GM18861 (cell line): ENCODE data around the gene NME1.
"Not testable (repeated sequence)": the region's sequence is repeated elsewhere in the genome, so short reads cannot be mapped to it uniquely, and the experiment has no call there.

Experiments
- ATAC-seq: cut with Tn5 transposase; IDR thresholded peaks from one replicate; pipeline ENCODE4 v1.9.1; 2021; ENCODE audit not compliant: unreplicated experiment

Gene NME1

GRCh38 chr17:51144266-51145022 is 8.9 kb upstream of the NME1 start:
- ATAC-seq: no peak

GRCh38 chr17:51147650-51148049 is 5.7 kb upstream of the NME1 start:
- no peak for ATAC-seq

- no peak for ATAC-seq
These were observed 4.2 kb upstream of the NME1 start for GRCh38 chr17:51149163-51149562.

GRCh38 chr17:51150932-51151331 is 2.4 kb upstream of the NME1 start:
- no peak for ATAC-seq

- no peak for ATAC-seq
These were observed 571 bp upstream of the NME1 start for GRCh38 chr17:51152766-51153209.

GRCh38 chr17:51154176-51154575 is 817 bp downstream of the NME1 start:
- no peak for ATAC-seq

- no peak for ATAC-seq
These were observed 2.1 kb downstream of the NME1 start for GRCh38 chr17:51155416-51155815.

GRCh38 chr17:51159604-51160003 is 6.2 kb downstream of the NME1 start:
- ATAC-seq: no peak

GRCh38 chr17:51161541-51161940 is 8.2 kb downstream of the NME1 start:
- ATAC-seq: no peak

- no peak for ATAC-seq
These were observed 11.7 kb downstream of the NME1 start for GRCh38 chr17:51164911-51165679.

- no peak for ATAC-seq
These were observed 12.4 kb downstream of the NME1 start for GRCh38 chr17:51165680-51166197.

GRCh38 chr17:51166198-51166986 is 13.0 kb downstream of the NME1 start, which contains the start of gene NME2:
Gene NME2 (plus strand): TSS chr17:51166411. CDS start chr17:51166831, 420 bp downstream.
- ATAC-seq: peak; percentile 66

GRCh38 chr17:51166987-51167931 is 13.9 kb downstream of the NME1 start:
- peak; percentile 37 for ATAC-seq

GRCh38 chr17:51169340-51169739 is 16.0 kb downstream of the NME1 start:
- ATAC-seq: no peak

GRCh38 chr17:51170736-51171135 is 17.4 kb downstream of the NME1 start:
- no peak for ATAC-seq

- not testable (repeated sequence) for ATAC-seq
These were observed 18.7 kb downstream of the NME1 start for GRCh38 chr17:51172030-51172429.

GRCh38 chr17:51180486-51180885 is 27.1 kb downstream of the NME1 start:
- no peak for ATAC-seq

GRCh38 chr17:51184124-51184523 is 30.8 kb downstream of the NME1 start:
- no peak for ATAC-seq

- ATAC-seq: no peak
These were observed 32.5 kb downstream of the NME1 start for GRCh38 chr17:51185763-51186332.
